CD14-positive monocyte (primary cell): ENCODE data around the gene CDO1. TPM values are rescaled to one million over a fixed set of nuclear protein-coding genes. Genes with fewer than 3 reads are reported as not detected.
A peak's percentile ranks its signal among the peaks of the same experiment; 100 is the strongest.

Source experiments
- DNase-seq, 3 donors: peaks; one replicate each; pipeline ENCODE4 v3.0.0-alpha.2; 2011 to 2022
- H2AFZ ChIP-seq: 2 replicates; pipeline ENCODE4 v1.6.0; 2012; ENCODE audit warnings: mild to moderate bottlenecking, low read depth, low read length, inconsistent platforms; ENCODE audit not compliant: insufficient read depth, poor library complexity, severe bottlenecking
- H3K27ac ChIP-seq, 2 donors: 1 replicate in 1 of 2; 2 replicates in 1 of 2; pipeline ENCODE4 v1.5.1; 2012 to 2013; ENCODE audit warnings: low read length in 2 of 2, control low read depth in 1 of 2, inconsistent platforms in 1 of 2, low read depth in 1 of 2, mild to moderate bottlenecking in 1 of 2
- H3K27me3 ChIP-seq, 2 donors: one replicate each; pipeline versions ENCODE4 v1.6.0 to v1.6.1; 2011 to 2013; ENCODE audit warnings: low read length in 2 of 2; ENCODE audit not compliant: control insufficient read depth in 2 of 2, insufficient read depth in 2 of 2
- H3K36me3 ChIP-seq, 2 donors: replicated peaks in 1 of 2; 1 replicate in 1 of 2; 2 replicates in 1 of 2; pipeline versions ENCODE4 v1.5.1 to v1.6.1; 2012 to 2013; ENCODE audit warnings: low read length in 2 of 2, control low read depth in 1 of 2, inconsistent platforms in 1 of 2, mild to moderate bottlenecking in 1 of 2; ENCODE audit not compliant: insufficient read depth in 2 of 2, control insufficient read depth in 1 of 2
- H3K4me1 ChIP-seq, 2 donors: 1 replicate in 1 of 2; 2 replicates in 1 of 2; pipeline versions ENCODE4 v1.5.1 to v1.6.1; 2012 to 2013; ENCODE audit warnings: low read length in 2 of 2, control low read depth in 1 of 2, inconsistent platforms in 1 of 2, mild to moderate bottlenecking in 1 of 2, moderate library complexity in 1 of 2; ENCODE audit not compliant: insufficient read depth in 2 of 2, control insufficient read depth in 1 of 2
- H3K4me2 ChIP-seq: replicated peaks from 2 replicates; pipeline ENCODE3; 2012; ENCODE audit warnings: low read length, moderate library complexity, mild to moderate bottlenecking; ENCODE audit not compliant: poor library complexity, severe bottlenecking; ENCODE audit errors: extremely low read depth
- H3K4me3 ChIP-seq, 3 experiments: fragments of 200-600 bp in 1 of 3; sonication (generic) in 1 of 3; replicated peaks in 1 of 3; 1 replicate in 2 of 3; 2 replicates in 1 of 3; pipeline ENCODE4 v1.5.1; 2011 to 2013; ENCODE audit warnings: low read length in 3 of 3, mild to moderate bottlenecking in 3 of 3, control low read depth in 2 of 3, low read depth in 2 of 3, inconsistent platforms in 1 of 3, moderate library complexity in 1 of 3
- H3K79me2 ChIP-seq: 2 replicates; pipeline ENCODE4 v1.6.0; 2012; ENCODE audit warnings: mild to moderate bottlenecking, control low read depth, inconsistent platforms, low read length, moderate library complexity; ENCODE audit not compliant: insufficient read depth
- H3K9ac ChIP-seq: 2 replicates; pipeline ENCODE4 v1.6.0; 2017; ENCODE audit warnings: low read length, mild to moderate bottlenecking; ENCODE audit not compliant: insufficient read depth, poor library complexity, severe bottlenecking
- H3K9me3 ChIP-seq, 2 donors: replicated peaks in 1 of 2; 1 replicate in 1 of 2; 2 replicates in 1 of 2; pipeline versions ENCODE4 v1.5.1 to v1.6.1; 2012 to 2013; ENCODE audit warnings: low read length in 2 of 2, control low read depth in 1 of 2; ENCODE audit not compliant: control insufficient read depth in 1 of 2, insufficient read depth in 1 of 2
- H4K20me1 ChIP-seq: 2 replicates; pipeline ENCODE4 v1.6.0; 2012; ENCODE audit warnings: mild to moderate bottlenecking, low read length, control low read depth, moderate library complexity; ENCODE audit not compliant: insufficient read depth
- H3K27ac Mint-ChIP-seq, 7 donors: one replicate each; pipeline ENCODE4 v1.8.0; 2020; ENCODE audit warnings: mild to moderate bottlenecking in 7 of 7, mixed read lengths in 7 of 7, moderate library complexity in 6 of 7, inconsistent platforms in 2 of 7
- H3K27me3 Mint-ChIP-seq, 3 donors: one replicate each; pipeline ENCODE4 v1.8.0; 2021 to 2022; ENCODE audit warnings: low read depth in 3 of 3, mild to moderate bottlenecking in 3 of 3, mixed read lengths in 3 of 3, moderate library complexity in 3 of 3, inconsistent platforms in 1 of 3
- H3K36me3 Mint-ChIP-seq, 2 donors: one replicate each; pipeline ENCODE4 v1.8.0; 2020; ENCODE audit warnings: mixed read lengths in 2 of 2, inconsistent platforms in 1 of 2, mild to moderate bottlenecking in 1 of 2
- H3K4me1 Mint-ChIP-seq: one replicate; pipeline ENCODE4 v1.8.0; 2020; ENCODE audit warnings: mild to moderate bottlenecking, mixed read lengths
- H3K4me3 Mint-ChIP-seq, 2 donors: one replicate each; pipeline ENCODE4 v1.8.0; 2020; ENCODE audit warnings: mild to moderate bottlenecking in 2 of 2, mixed read lengths in 2 of 2, moderate library complexity in 1 of 2
- H3K9me3 Mint-ChIP-seq, 7 donors: one replicate each; pipeline ENCODE4 v1.8.0; 2020 to 2022; ENCODE audit warnings: mixed read lengths in 7 of 7, mild to moderate bottlenecking in 6 of 7, moderate library complexity in 6 of 7, inconsistent platforms in 2 of 7
- CTCF ChIP-seq: fragments of 200-600 bp; IDR thresholded peaks from one replicate; pipeline ENCODE4 v1.8.0; 2022; ENCODE audit warnings: antibody characterized with exemption, mild to moderate bottlenecking
- WGBS: methylation state at CpG from one replicate; pipeline ENCODE4 v1.1.5; 2013; ENCODE audit warnings: missing lambda C conversion rate; ENCODE audit not compliant: insufficient coverage; 5-methylcytosine and 5-hydroxymethylcytosine counted together
- intact Hi-C, 2 donors: fragments of 100-400 bp; cut with micrococcal nuclease; formaldehyde crosslinking; loops; one replicate each; pipeline versions ENCODE4 v1.15.0 to v1.15.1; 2023
- polyA plus RNA-seq, 3 donors: library from polyadenylated mRNA; depleted of rRNA in 1 of 3; unstranded in 2 of 3; stranded (reverse) in 1 of 3; fragments of 300-500 nt in 2 of 3; fragments of >200 nt in 1 of 3; fragmentation: Illumina TruSeq in 2 of 3; gene quantifications; 1 replicate in 2 of 3; 2 replicates in 1 of 3; pipeline ENCODE4 v1.2.3, GENCODE V29; 2012 to 2021

Gene CDO1
- polyA plus RNA-seq, 3 donors: not detected

GRCh38 chr5:115820846-115821245 lies 4.4 kb upstream of the CDO1 start:
- DNase-seq: no peak
- H3K27ac Mint-ChIP-seq: no peak overlapping the region
- Histone ChIP-seq H3K9me3 (peaks cover 0 to under 1% of the 10 kb centered on the region in 2 donors), H3K4me2 (no peak overlapping the region), H2AFZ (no peak overlapping the region), H3K4me1 (peaks cover 9 to 11% of the 10 kb centered on the region in 2 donors), H3K4me3 (no peak overlapping the region), H3K9ac (no peak overlapping the region), H3K27me3 (peaks cover 26 to 38% of the 10 kb centered on the region in 2 donors), H3K79me2 (no peaks in the 10 kb centered on the region), H4K20me1 (no peaks in the 10 kb centered on the region), H3K27ac (no peak overlapping the region), H3K36me3 (no peaks in the 10 kb centered on the region)
- TF ChIP-seq CTCF: no peak
- no CpG with 5 or more reads among the region's 1 CpG for whole genome bisulfite sequencing
- intact Hi-C loops: no loop called here
- H3K4me3 Mint-ChIP-seq: no peak overlapping the region
- peaks cover 0 to 5% of the 10 kb centered on the region in 2 donors for H3K36me3 Mint-ChIP-seq
- H3K27me3 Mint-ChIP-seq: peaks cover 37 to 44% (median 40%) of the 10 kb centered on the region in 3 donors
- peaks cover 9% of the 10 kb centered on the region for H3K4me1 Mint-ChIP-seq
- H3K9me3 Mint-ChIP-seq: peaks cover 0 to 23% (median 20%) of the 10 kb centered on the region in 7 donors

GRCh38 chr5:115818821-115819220 lies 2.4 kb upstream of the CDO1 start:
- no peak for DNase-seq
- no peak for TF ChIP-seq CTCF
- no peak overlapping the region for H3K9ac ChIP-seq
- H3K4me1 Mint-ChIP-seq: peaks cover 17% of the 10 kb centered on the region
- 98% methylated on average over 10 of the region's 18 CpGs for WGBS
- H3K4me2 ChIP-seq: no peak overlapping the region
- H2AFZ ChIP-seq: no peak overlapping the region
- H3K27me3 ChIP-seq: peaks cover 46 to 58% of the 10 kb centered on the region in 2 donors
- H3K9me3 Mint-ChIP-seq: peaks cover 0 to 12% (median 10%) of the 10 kb centered on the region in 7 donors
- peaks cover 3 to 5% of the 10 kb centered on the region in 2 donors for H3K36me3 Mint-ChIP-seq
- peaks cover 57 to 63% (median 59%) of the 10 kb centered on the region in 3 donors for H3K27me3 Mint-ChIP-seq
- no peak overlapping the region for H3K4me3 ChIP-seq
- peaks cover 12 to 16% of the 10 kb centered on the region in 2 donors for H3K4me1 ChIP-seq
- no peak overlapping the region for H3K27ac ChIP-seq
- no peaks in the 10 kb centered on the region for H3K79me2 ChIP-seq
- no peaks in the 10 kb centered on the region for H3K36me3 ChIP-seq
- H3K27ac Mint-ChIP-seq: peak overlapping the region in 1 of 7 donors; percentile 8
- peak overlapping the region in 1 of 2 donors; percentile 40 for H3K4me3 Mint-ChIP-seq
- intact Hi-C loops: no loop called here
- H3K9me3 ChIP-seq: peaks cover 0 to 15% of the 10 kb centered on the region in 2 donors
- H4K20me1 ChIP-seq: no peaks in the 10 kb centered on the region
